Body of pancreas (tissue), 4 donors: ENCODE measurements around the gene GNS.

Source experiments
- POLR2A ChIP-seq, 3 donors: fragments of 450-650 bp; IDR thresholded peaks; one replicate each; pipeline ENCODE4 v1.6.1; 2016; ENCODE audit warnings: antibody characterized with exemption in 3 of 3, mild to moderate bottlenecking in 2 of 3
- TF ChIP-seq, protein P1 (sequence below), 7 experiments: fragments of 450-650 bp in 4 of 7; fragments of 200-600 bp in 3 of 7; sonication (generic) in 3 of 7; IDR thresholded peaks; one replicate each; pipeline ENCODE4 v1.5.1; 2016 to 2019; ENCODE audit warnings: antibody characterized with exemption in 7 of 7

DNA sequence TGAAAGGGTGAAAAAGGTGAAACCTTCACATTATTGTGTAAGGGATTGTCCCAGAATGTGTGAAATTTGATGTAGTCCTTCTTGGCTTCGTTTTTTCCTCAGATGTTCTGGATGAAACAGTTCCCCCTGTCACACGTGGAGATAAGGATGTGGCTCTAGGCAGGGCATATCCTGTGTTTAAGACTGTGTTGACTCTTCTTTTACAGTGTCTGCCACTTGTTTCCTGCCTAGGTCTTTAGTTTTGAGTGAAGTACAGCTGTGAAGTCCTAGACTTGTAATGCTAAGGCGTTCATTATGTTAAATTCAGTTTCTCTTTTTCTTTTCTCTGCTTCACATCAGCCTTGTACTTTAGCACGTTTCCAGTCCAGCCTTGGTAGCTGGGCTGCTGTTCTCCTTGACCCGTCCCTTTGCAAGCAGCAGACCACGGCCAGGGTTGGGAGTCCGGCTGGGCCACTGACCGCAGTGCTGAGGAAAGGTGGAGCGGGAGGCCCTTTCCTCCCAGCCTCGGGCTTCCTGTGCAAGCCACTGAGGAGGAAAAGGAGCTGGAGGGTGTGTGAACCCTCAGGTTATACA, 89.8 kb downstream of the GNS start:
- TF ChIP-seq, protein P1, sequence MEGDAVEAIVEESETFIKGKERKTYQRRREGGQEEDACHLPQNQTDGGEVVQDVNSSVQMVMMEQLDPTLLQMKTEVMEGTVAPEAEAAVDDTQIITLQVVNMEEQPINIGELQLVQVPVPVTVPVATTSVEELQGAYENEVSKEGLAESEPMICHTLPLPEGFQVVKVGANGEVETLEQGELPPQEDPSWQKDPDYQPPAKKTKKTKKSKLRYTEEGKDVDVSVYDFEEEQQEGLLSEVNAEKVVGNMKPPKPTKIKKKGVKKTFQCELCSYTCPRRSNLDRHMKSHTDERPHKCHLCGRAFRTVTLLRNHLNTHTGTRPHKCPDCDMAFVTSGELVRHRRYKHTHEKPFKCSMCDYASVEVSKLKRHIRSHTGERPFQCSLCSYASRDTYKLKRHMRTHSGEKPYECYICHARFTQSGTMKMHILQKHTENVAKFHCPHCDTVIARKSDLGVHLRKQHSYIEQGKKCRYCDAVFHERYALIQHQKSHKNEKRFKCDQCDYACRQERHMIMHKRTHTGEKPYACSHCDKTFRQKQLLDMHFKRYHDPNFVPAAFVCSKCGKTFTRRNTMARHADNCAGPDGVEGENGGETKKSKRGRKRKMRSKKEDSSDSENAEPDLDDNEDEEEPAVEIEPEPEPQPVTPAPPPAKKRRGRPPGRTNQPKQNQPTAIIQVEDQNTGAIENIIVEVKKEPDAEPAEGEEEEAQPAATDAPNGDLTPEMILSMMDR (IDR thresholded peaks at IDR 0.05): no peak
- no peak for TF ChIP-seq POLR2A (IDR thresholded peaks at IDR 0.05)
